Stimulated activated CD8-positive, alpha-beta memory T cell treated with anti-CD3 and anti-CD28 coated beads, Interleukin-4, amount 100 ng/mL, for 1 hour (primary cell): ENCODE measurements around the gene NSUN2.

Source experiments
- DNase-seq, 2 donors: peaks; one replicate each; pipeline ENCODE4 v3.0.0-alpha.2; 2020; ENCODE audit warnings: low read depth in 2 of 2, low spot score in 1 of 2

Gene NSUN2

GRCh38 chr5:6606884-6607558 is 25.8 kb downstream of the NSUN2 start:
- DNase-seq, result no peak

- DNase-seq, result no peak
Measured at GRCh38 chr5:6604946-6605345, 27.9 kb downstream of the NSUN2 start.

- no peak for DNase-seq
Measured at GRCh38 chr5:6604341-6604740, 28.5 kb downstream of the NSUN2 start.

- no peak for DNase-seq
Measured at GRCh38 chr5:6603643-6604042, 29.2 kb downstream of the NSUN2 start.

- DNase-seq, result no peak
Measured at GRCh38 chr5:6602441-6602840, 30.4 kb downstream of the NSUN2 start.

- no peak for DNase-seq
Measured at GRCh38 chr5:6601816-6602215, 31.0 kb downstream of the NSUN2 start.

GRCh38 chr5:6601271-6601670 is 31.6 kb downstream of the NSUN2 start:
- DNase-seq, result no peak

- no peak for DNase-seq
Measured at GRCh38 chr5:6599739-6600138, 33.1 kb downstream of the NSUN2 start.

GRCh38 chr5:6598351-6598900 is 34.4 kb downstream of the NSUN2 start:
- DNase-seq, result no peak

GRCh38 chr5:6597557-6597956 is 35.3 kb downstream of the NSUN2 start:
- no peak for DNase-seq

GRCh38 chr5:6596388-6596787 is 36.5 kb downstream of the NSUN2 start:
- no peak for DNase-seq

- DNase-seq, result no peak
Measured at GRCh38 chr5:6595405-6595804, 37.4 kb downstream of the NSUN2 start.

GRCh38 chr5:6594066-6594465 is 38.8 kb downstream of the NSUN2 start:
- DNase-seq, result no peak

- DNase-seq, result no peak
Measured at GRCh38 chr5:6593148-6594016, 39.5 kb downstream of the NSUN2 start.

- DNase-seq, result no peak
Measured at GRCh38 chr5:6592601-6593000, 40.2 kb downstream of the NSUN2 start.

GRCh38 chr5:6591671-6592288 is 41.1 kb downstream of the NSUN2 start:
- no peak for DNase-seq

- no peak for DNase-seq
Measured at GRCh38 chr5:6590581-6590980, 42.3 kb downstream of the NSUN2 start.

GRCh38 chr5:6587171-6587570 is 45.7 kb downstream of the NSUN2 start:
- DNase-seq, result no peak

- DNase-seq, result no peak
Measured at GRCh38 chr5:6586647-6587042, 46.2 kb downstream of the NSUN2 start.

GRCh38 chr5:6585939-6586646 is 46.8 kb downstream of the NSUN2 start:
- DNase-seq, result no peak

GRCh38 chr5:6585168-6585567 is 47.7 kb downstream of the NSUN2 start:
- no peak for DNase-seq
